ENCODE measurements around the gene TPI1. TPM values are rescaled to one million over a fixed set of nuclear protein-coding genes. Genes with fewer than 3 reads are reported as not detected.

Gene TPI1
- polyA plus RNA-seq, 3 donors, result 446 to 839 (median 764) TPM

DNA sequence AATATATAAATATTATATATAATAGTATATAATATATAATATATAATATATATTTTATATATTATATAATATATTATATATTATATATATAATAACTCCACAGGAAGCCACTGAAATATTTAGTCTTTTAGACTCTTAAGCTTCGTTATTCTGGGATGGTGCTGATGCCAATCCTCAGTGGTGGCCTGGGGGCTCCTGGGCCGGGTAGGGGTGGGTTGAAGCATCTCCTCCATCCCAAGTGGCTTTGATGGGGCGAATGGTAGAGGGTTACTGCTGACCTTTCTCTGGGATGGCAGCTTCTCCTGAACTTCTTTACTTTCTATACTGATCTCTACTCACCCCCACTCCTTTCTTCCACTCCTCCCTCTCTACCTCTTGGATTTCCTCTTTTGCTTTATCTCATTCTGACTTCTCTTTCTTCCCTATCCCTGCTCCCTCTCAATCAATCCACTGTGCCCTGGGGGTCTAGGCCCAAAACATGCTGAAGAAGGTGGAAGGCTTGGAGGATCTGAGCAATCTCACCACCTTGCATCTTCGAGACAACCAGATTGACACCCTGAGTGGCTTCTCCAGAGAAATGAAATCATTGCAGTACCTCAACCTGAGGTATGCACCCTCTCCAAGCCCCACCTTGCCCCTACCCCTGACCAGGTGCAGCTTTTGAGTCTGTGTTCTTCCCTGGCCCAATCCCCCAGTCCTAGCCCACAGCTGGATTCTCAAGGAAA, 42.3 kb downstream of the TPI1 start:
- H3K36me3 Mint-ChIP-seq, result peaks cover 3 to 12% of the 10 kb centered on the region in 2 donors
- Histone ChIP-seq H3K9me3 (replicated peaks in 1 of 2; ENCODE audit: control insufficient read depth in 1 of 2, insufficient read depth in 1 of 2, low read length in 2 of 2) (no peaks in the 10 kb centered on the region), H3K27ac (ENCODE audit: low read depth in 1 of 2, low read length in 2 of 2) (no peak overlapping the region), H3K9ac (ENCODE audit: insufficient read depth, low read length, poor library complexity, severe bottlenecking) (no peak overlapping the region), H3K27me3 (ENCODE audit: control insufficient read depth in 2 of 2, insufficient read depth in 2 of 2, low read length in 2 of 2) (peaks cover 17 to 34% of the 10 kb centered on the region in 2 donors), H3K4me1 (ENCODE audit: control insufficient read depth in 1 of 2, insufficient read depth in 2 of 2, low read length in 2 of 2) (peaks cover 14 to 15% of the 10 kb centered on the region in 2 donors), H3K4me2 (replicated peaks; ENCODE audit: extremely low read depth, low read length, poor library complexity, severe bottlenecking) (no peak overlapping the region), H4K20me1 (ENCODE audit: insufficient read depth, low read length) (no peaks in the 10 kb centered on the region), H3K79me2 (ENCODE audit: insufficient read depth, low read length) (no peaks in the 10 kb centered on the region), H3K36me3 (replicated peaks in 1 of 2; ENCODE audit: control insufficient read depth in 1 of 2, insufficient read depth in 2 of 2, low read length in 2 of 2) (peaks cover 0 to 9% of the 10 kb centered on the region in 2 donors), H2AFZ (ENCODE audit: insufficient read depth, low read depth, low read length, poor library complexity, severe bottlenecking) (no peak overlapping the region), H3K4me3 (replicated peaks in 1 of 3; ENCODE audit: low read depth in 2 of 3, low read length in 3 of 3) (no peak overlapping the region)
- H3K9me3 Mint-ChIP-seq, result peaks cover 0 to 7% (median 0%) of the 10 kb centered on the region in 7 donors
- H3K4me3 Mint-ChIP-seq, result no peak overlapping the region
- peaks cover 7% of the 10 kb centered on the region for H3K4me1 Mint-ChIP-seq
- no peak overlapping the region for H3K27ac Mint-ChIP-seq
- peaks cover 27 to 43% (median 34%) of the 10 kb centered on the region in 3 donors for H3K27me3 Mint-ChIP-seq (ENCODE audit: low read depth in 3 of 3)
- DNase-seq, result no peak
- TF ChIP-seq, protein P1, sequence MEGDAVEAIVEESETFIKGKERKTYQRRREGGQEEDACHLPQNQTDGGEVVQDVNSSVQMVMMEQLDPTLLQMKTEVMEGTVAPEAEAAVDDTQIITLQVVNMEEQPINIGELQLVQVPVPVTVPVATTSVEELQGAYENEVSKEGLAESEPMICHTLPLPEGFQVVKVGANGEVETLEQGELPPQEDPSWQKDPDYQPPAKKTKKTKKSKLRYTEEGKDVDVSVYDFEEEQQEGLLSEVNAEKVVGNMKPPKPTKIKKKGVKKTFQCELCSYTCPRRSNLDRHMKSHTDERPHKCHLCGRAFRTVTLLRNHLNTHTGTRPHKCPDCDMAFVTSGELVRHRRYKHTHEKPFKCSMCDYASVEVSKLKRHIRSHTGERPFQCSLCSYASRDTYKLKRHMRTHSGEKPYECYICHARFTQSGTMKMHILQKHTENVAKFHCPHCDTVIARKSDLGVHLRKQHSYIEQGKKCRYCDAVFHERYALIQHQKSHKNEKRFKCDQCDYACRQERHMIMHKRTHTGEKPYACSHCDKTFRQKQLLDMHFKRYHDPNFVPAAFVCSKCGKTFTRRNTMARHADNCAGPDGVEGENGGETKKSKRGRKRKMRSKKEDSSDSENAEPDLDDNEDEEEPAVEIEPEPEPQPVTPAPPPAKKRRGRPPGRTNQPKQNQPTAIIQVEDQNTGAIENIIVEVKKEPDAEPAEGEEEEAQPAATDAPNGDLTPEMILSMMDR (IDR thresholded peaks at IDR 0.05), result no peak
- whole genome bisulfite sequencing (ENCODE audit: insufficient coverage), result 100% methylated on average over 1 of the region's 4 CpGs
- intact Hi-C loops (cut with micrococcal nuclease), result loop anchor here (5.0 to 10.0 kb wide), 2 partner anchors 37 to 55 kb away; partner anchors contain the start of genes CDCA3 (in 1 of the 2), SPSB2 (in 1 of the 2) and USP5 (in 1 of the 2)

DNA sequence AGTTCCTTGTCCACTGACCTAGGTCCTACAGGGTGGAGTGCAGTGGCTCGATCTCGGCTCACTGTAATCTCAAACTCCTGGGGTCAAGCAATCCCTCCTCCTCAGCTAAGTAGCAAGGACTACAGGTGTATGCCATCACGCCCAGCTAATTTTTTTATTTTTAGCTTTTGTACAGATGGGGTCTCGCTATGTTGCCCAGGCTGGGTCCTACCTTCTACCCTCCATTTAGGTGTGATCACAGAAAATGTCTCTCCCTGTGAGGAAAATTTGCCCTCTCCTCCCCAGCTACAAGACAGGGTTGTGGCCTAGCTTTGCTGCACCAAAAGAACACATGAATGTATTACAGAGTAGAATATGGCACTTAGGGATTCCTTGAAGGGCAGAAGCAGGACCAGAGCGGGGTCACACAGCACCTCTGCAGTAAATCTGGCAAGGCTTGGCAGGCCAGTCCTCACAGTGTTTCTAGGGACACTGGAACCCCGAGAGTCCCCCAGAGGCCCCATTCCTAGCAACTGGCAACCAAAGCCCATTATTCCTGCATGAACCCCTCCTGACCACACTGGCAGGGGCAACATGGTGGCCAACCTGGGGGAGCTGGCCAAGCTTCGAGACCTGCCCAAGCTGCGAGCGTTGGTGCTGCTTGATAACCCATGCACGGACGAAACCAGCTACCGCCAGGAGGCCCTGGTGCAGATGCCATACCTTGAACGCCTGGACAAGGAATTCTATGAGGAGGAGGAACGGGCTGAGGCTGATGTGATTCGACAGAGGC, 45.0 kb downstream of the TPI1 start:
- no peak overlapping the region for H3K27ac ChIP-seq (ENCODE audit: low read depth in 1 of 2, low read length in 2 of 2)
- H4K20me1 ChIP-seq (ENCODE audit: insufficient read depth, low read length), result no peaks in the 10 kb centered on the region
- H3K79me2 ChIP-seq (ENCODE audit: insufficient read depth, low read length), result no peaks in the 10 kb centered on the region
- no peak overlapping the region for H3K4me2 ChIP-seq (replicated peaks; ENCODE audit: extremely low read depth, low read length, poor library complexity, severe bottlenecking)
- DNase-seq, result no peak
- H3K27me3 ChIP-seq (ENCODE audit: control insufficient read depth in 2 of 2, insufficient read depth in 2 of 2, low read length in 2 of 2), result peaks cover 23 to 58% of the 10 kb centered on the region in 2 donors
- Mint-ChIP-seq H3K27me3 (ENCODE audit: low read depth in 3 of 3) (peaks cover 52 to 70% (median 55%) of the 10 kb centered on the region in 3 donors), H3K4me3 (peak overlapping the region in 1 of 2 donors; percentile 95), H3K4me1 (peaks cover 17% of the 10 kb centered on the region), H3K9me3 (peaks cover 0 to 9% (median 5%) of the 10 kb centered on the region in 7 donors), H3K27ac (no peak overlapping the region), H3K36me3 (peaks cover 3 to 18% of the 10 kb centered on the region in 2 donors)
- peaks cover 0 to 10% of the 10 kb centered on the region in 2 donors for H3K9me3 ChIP-seq (replicated peaks in 1 of 2; ENCODE audit: control insufficient read depth in 1 of 2, insufficient read depth in 1 of 2, low read length in 2 of 2)
- 96% methylated on average over 13 of the region's 15 CpGs for WGBS (ENCODE audit: insufficient coverage)
- peaks cover 13 to 19% of the 10 kb centered on the region in 2 donors for H3K4me1 ChIP-seq (ENCODE audit: control insufficient read depth in 1 of 2, insufficient read depth in 2 of 2, low read length in 2 of 2)
- intact Hi-C loops (cut with micrococcal nuclease), result no loop called here
- TF ChIP-seq, protein P1 (IDR thresholded peaks at IDR 0.05), result no peak
- no peak overlapping the region for H3K4me3 ChIP-seq (replicated peaks in 1 of 3; ENCODE audit: low read depth in 2 of 3, low read length in 3 of 3)
- no peak overlapping the region for H3K9ac ChIP-seq (ENCODE audit: insufficient read depth, low read length, poor library complexity, severe bottlenecking)
- no peak overlapping the region for H2AFZ ChIP-seq (ENCODE audit: insufficient read depth, low read depth, low read length, poor library complexity, severe bottlenecking)
- no peaks in the 10 kb centered on the region for H3K36me3 ChIP-seq (replicated peaks in 1 of 2; ENCODE audit: control insufficient read depth in 1 of 2, insufficient read depth in 2 of 2, low read length in 2 of 2)

Data from CD14-positive monocyte (primary cell).